Large intestine (tissue), 3 donors: ENCODE measurements around the gene CRYBG1. TPM values are rescaled to one million over a fixed set of nuclear protein-coding genes. Genes with fewer than 3 reads are reported as not detected.

Source experiments
- DNase-seq, 2 donors: peaks; one replicate each; pipeline versions ENCODE4 v3.0.0 to v3.0.0-alpha.2; 2013
- H3K27ac ChIP-seq: one replicate; pipeline ENCODE4 v1.5.1; 2013; ENCODE audit warnings: low read length
- H3K27me3 ChIP-seq: 2 replicates; pipeline ENCODE4 v1.6.1; 2013; ENCODE audit warnings: low read length; ENCODE audit not compliant: control insufficient read depth, insufficient read depth
- H3K36me3 ChIP-seq: 2 replicates; pipeline ENCODE4 v1.6.1; 2013; ENCODE audit warnings: low read length; ENCODE audit not compliant: control insufficient read depth, insufficient read depth
- H3K4me1 ChIP-seq: one replicate; pipeline ENCODE4 v1.6.1; 2013; ENCODE audit warnings: low read length; ENCODE audit not compliant: control insufficient read depth, insufficient read depth
- H3K4me3 ChIP-seq: one replicate; pipeline ENCODE4 v1.5.1; 2013; ENCODE audit warnings: low read length
- H3K9me3 ChIP-seq: one replicate; pipeline ENCODE4 v1.6.1; 2013; ENCODE audit warnings: mild to moderate bottlenecking, low read depth, low read length, moderate library complexity; ENCODE audit not compliant: control insufficient read depth
- WGBS: methylation state at CpG from one replicate; pipeline ENCODE4 v1.1.5; 2013; ENCODE audit warnings: low lambda C conversion rate; ENCODE audit not compliant: insufficient coverage; 5-methylcytosine and 5-hydroxymethylcytosine counted together
- polyA plus RNA-seq: library from polyadenylated mRNA; unstranded; fragments of 120-200 nt; gene quantifications from one replicate; pipeline ENCODE4 v1.2.1, GENCODE V29; 2013

The CRYBG1 gene
- polyA plus RNA-seq, 1 donor = 26.5 TPM

GRCh38 chr6:106611030-106611429 lies 250.5 kb downstream of the CRYBG1 start:
- DNase-seq = no peak
- H3K9me3 ChIP-seq = no peaks in the 10 kb centered on the region

GRCh38 chr6:106612671-106613416 lies 252.3 kb downstream of the CRYBG1 start:
- Histone ChIP-seq H3K4me3 (no peak overlapping the region), H3K4me1 (no peaks in the 10 kb centered on the region), H3K9me3 (no peaks in the 10 kb centered on the region), H3K36me3 (no peaks in the 10 kb centered on the region), H3K27ac (no peak overlapping the region), H3K27me3 (no peaks in the 10 kb centered on the region)
- WGBS = 100% methylated on average over 1 of the region's 9 CpGs
- DNase-seq = no peak

More at GRCh38 chr6:106611030-106611429, 250.5 kb downstream of the CRYBG1 start:
- Histone ChIP-seq H3K4me1 (no peaks in the 10 kb centered on the region), H3K27ac (no peak overlapping the region), H3K4me3 (no peak overlapping the region), H3K36me3 (no peaks in the 10 kb centered on the region), H3K27me3 (no peaks in the 10 kb centered on the region)
- WGBS = no CpG with 5 or more reads among the region's 2 CpGs

GRCh38 chr6:106613590-106613989 lies 253.1 kb downstream of the CRYBG1 start:
- no peaks in the 10 kb centered on the region for H3K36me3 ChIP-seq
- no peak for DNase-seq
- H3K4me3 ChIP-seq = no peak overlapping the region
- H3K9me3 ChIP-seq = no peaks in the 10 kb centered on the region
- H3K27me3 ChIP-seq = no peaks in the 10 kb centered on the region
- no CpG with 5 or more reads among the region's 1 CpG for WGBS
- H3K4me1 ChIP-seq = no peaks in the 10 kb centered on the region
- H3K27ac ChIP-seq = no peak overlapping the region

DNA sequence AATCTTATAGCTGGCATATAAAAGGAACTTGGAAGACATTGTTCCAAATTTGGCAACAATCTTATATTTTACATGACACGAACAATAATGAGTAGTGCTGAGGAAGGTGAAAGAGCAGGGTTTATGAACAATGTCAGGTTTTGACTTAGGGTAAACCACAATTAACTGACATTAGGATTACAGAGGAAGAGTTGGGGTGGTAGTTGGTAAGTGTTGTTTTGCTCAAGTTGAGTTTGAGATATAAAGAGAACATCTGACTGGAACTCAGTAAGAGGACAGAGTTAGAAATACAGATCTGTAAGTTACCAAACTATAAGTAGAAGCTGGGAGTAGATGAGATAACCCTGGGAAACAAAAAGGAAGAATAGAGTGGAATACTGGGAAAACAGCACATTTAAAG lies 253.6 kb downstream of the CRYBG1 start:
- Histone ChIP-seq H3K36me3 (no peaks in the 10 kb centered on the region), H3K27ac (no peak overlapping the region), H3K4me3 (no peak overlapping the region), H3K9me3 (no peaks in the 10 kb centered on the region), H3K27me3 (no peaks in the 10 kb centered on the region), H3K4me1 (no peaks in the 10 kb centered on the region)
- no peak for DNase-seq
- WGBS = 100% methylated on average over 1 of the region's 1 CpG

GRCh38 chr6:106614592-106615257 lies 254.2 kb downstream of the CRYBG1 start:
- H3K36me3 ChIP-seq = no peaks in the 10 kb centered on the region
- no peaks in the 10 kb centered on the region for H3K27me3 ChIP-seq
- no peak overlapping the region for H3K27ac ChIP-seq
- DNase-seq = no peak
- no peaks in the 10 kb centered on the region for H3K4me1 ChIP-seq
- 100% methylated on average over 1 of the region's 3 CpGs for WGBS
- H3K9me3 ChIP-seq = no peaks in the 10 kb centered on the region
- H3K4me3 ChIP-seq = no peak overlapping the region

DNA sequence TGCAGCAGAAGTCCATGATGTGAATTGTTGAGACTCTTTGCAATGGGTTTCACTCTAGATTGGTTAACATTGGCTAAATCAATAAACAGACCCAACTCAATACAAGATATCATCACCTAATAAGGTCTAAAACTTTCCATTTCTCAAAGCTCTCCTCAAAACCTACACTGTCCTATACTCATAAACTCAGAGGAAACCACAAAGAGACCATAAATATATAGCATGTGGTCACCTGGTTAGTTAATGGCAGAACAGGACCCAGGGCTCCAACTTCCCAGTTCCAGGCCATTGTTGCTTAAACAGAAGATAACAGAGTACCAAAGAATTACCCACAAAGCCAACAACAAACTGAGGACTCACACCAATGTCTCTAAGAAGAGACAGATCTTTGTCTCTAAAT lies 256.8 kb downstream of the CRYBG1 start:
- Histone ChIP-seq H3K27me3 (no peaks in the 10 kb centered on the region), H3K27ac (no peak overlapping the region), H3K4me1 (no peaks in the 10 kb centered on the region), H3K36me3 (peaks cover under 1% of the 10 kb centered on the region), H3K9me3 (no peaks in the 10 kb centered on the region), H3K4me3 (no peak overlapping the region)
- no peak for DNase-seq

DNA sequence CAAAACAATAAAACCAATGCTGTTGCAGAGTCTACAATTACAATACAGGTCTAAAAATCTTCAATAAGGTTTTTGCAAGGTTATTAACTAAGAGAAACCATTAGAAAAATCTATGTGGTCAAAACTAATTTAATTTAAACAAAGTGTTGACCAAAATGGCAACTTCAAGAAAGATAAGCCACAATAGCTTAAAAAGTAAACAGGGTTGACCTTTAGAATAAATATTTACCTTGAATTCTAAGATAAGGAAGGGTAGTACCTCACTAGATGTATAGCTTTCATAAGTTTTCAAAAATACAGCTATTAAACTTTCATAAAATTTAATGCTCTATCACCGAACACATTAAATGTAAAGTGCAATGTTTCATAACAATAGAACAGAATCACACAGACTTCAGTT lies 257.3 kb downstream of the CRYBG1 start:
- 60% methylated on average over 1 of the region's 1 CpG for WGBS
- H3K27ac ChIP-seq = no peak overlapping the region
- H3K36me3 ChIP-seq = peaks cover 5% of the 10 kb centered on the region
- H3K4me1 ChIP-seq = no peaks in the 10 kb centered on the region
- no peak overlapping the region for H3K4me3 ChIP-seq
- H3K9me3 ChIP-seq = no peaks in the 10 kb centered on the region
- no peak for DNase-seq
- no peaks in the 10 kb centered on the region for H3K27me3 ChIP-seq

- Histone ChIP-seq H3K27me3 (no peaks in the 10 kb centered on the region), H3K9me3 (no peaks in the 10 kb centered on the region), H3K4me3 (no peak overlapping the region), H3K27ac (no peak overlapping the region), H3K36me3 (peaks cover 5% of the 10 kb centered on the region), H3K4me1 (no peaks in the 10 kb centered on the region)
- WGBS = 72% methylated on average over 2 of the region's 3 CpGs
- DNase-seq = no peak
These were observed 257.8 kb downstream of the CRYBG1 start for GRCh38 chr6:106618324-106618723.

GRCh38 chr6:106619223-106619622 lies 258.7 kb downstream of the CRYBG1 start:
- no peak for DNase-seq
- H3K4me1 ChIP-seq = no peaks in the 10 kb centered on the region
- H3K27ac ChIP-seq = no peak overlapping the region
- WGBS = 100% methylated on average over 1 of the region's 1 CpG
- no peaks in the 10 kb centered on the region for H3K27me3 ChIP-seq
- peaks cover 5% of the 10 kb centered on the region for H3K36me3 ChIP-seq
- H3K4me3 ChIP-seq = no peak overlapping the region
- H3K9me3 ChIP-seq = no peaks in the 10 kb centered on the region

- WGBS = 100% methylated on average over 1 of the region's 3 CpGs
- DNase-seq = no peak
- no peak overlapping the region for H3K27ac ChIP-seq
These were observed 260.6 kb downstream of the CRYBG1 start for GRCh38 chr6:106620931-106621672.

More at GRCh38 chr6:106620931-106621672, 260.6 kb downstream of the CRYBG1 start:
- Histone ChIP-seq H3K27me3 (no peaks in the 10 kb centered on the region), H3K9me3 (no peaks in the 10 kb centered on the region), H3K4me1 (no peaks in the 10 kb centered on the region), H3K4me3 (no peak overlapping the region), H3K36me3 (peaks cover 5% of the 10 kb centered on the region)
